T-helper 2 cell treated with Interferon-gamma antibody and Interleukin-4, amounts not matched to agents 5 μg/mL and 100 μg/mL, for 36 hours (primary cell): Measurements from ENCODE around the gene ZBTB7B.

Source experiments
- DNase-seq: peaks from one replicate; pipeline ENCODE4 v3.0.0; 2021; ENCODE audit warnings: low spot score
- H3K27ac Mint-ChIP-seq: one replicate; pipeline ENCODE4 v1.8.0; 2021; ENCODE audit warnings: mild to moderate bottlenecking, mixed read lengths
- H3K27me3 Mint-ChIP-seq: one replicate; pipeline ENCODE4 v1.8.0; 2021; ENCODE audit warnings: low read depth, mixed read lengths
- H3K36me3 Mint-ChIP-seq: one replicate; pipeline ENCODE4 v1.8.0; 2021; ENCODE audit warnings: low read depth, mixed read lengths
- H3K4me1 Mint-ChIP-seq: one replicate; pipeline ENCODE4 v1.8.0; 2021; ENCODE audit warnings: low read depth, mixed read lengths
- H3K4me3 Mint-ChIP-seq: one replicate; pipeline ENCODE4 v1.8.0; 2022; ENCODE audit warnings: mild to moderate bottlenecking, moderate library complexity, mixed read lengths
- H3K9me3 Mint-ChIP-seq: one replicate; pipeline ENCODE4 v1.8.0; 2021; ENCODE audit warnings: mixed read lengths

ZBTB7B gene

DNA sequence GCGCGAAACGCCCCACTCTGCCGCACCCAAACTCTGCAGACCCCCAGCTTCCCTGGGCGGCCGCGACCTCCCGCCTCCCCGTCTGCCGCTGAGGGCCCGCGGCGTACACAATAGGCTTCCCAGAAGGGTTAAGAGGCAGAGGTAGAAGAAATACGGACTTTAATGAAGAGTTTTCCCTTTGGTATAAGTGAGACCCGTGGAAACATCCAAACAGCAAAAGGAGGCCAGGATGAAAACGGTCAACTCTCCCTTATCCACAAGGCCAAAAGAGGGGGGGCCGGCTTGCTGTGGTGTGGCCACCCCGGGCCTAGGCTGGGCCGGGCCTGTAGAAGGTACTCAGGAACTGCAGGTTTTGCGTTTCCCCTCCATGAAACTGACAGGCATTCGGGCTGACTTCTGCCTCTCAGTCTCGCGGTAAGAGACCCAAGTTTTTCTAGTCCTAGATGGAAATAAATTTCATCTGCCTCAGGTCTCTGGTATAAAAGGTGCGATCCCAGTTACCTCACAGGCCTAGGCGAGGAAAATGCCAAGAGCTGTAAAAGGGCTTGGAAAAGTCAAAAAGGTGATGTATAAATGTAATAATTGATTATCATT, 40.3 kb upstream of the ZBTB7B start:
- Mint-ChIP-seq H3K27ac (peak overlapping the region; percentile 83), H3K4me1 (peaks cover 19% of the 10 kb centered on the region), H3K27me3 (no peaks in the 10 kb centered on the region), H3K9me3 (no peaks in the 10 kb centered on the region), H3K36me3 (peaks cover 49% of the 10 kb centered on the region), H3K4me3 (peak overlapping the region; percentile 84)
- DNase-seq, result no peak

DNA sequence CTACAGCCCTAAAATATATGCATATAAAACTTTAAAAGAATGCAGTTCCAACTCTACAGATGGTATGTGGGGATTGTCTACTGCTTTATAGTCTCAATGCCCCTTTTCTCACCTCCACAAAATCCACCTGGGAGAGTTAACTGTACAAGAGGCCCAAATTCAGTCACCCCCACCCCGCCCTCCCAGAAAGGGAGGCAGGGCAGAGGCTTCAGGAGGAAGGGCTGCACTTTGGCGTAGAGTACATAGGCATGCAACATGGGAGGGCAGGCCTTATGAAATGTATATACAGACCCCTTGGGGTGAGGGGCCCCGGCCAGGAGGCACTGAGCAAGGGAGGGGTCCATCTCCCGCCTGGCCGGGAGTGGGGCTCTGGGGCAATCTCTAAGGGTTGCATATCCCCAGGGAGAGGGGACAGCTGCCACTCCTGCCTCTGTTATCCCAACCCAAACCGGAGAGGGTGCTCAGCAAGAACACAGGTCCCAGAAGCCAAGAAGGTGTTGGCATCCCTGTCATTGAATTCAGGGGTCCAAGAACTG, 39.7 kb upstream of the ZBTB7B start:
- Mint-ChIP-seq H3K27ac (no peak overlapping the region), H3K9me3 (no peaks in the 10 kb centered on the region), H3K4me3 (peak overlapping the region; percentile 84), H3K36me3 (peaks cover 51% of the 10 kb centered on the region), H3K27me3 (no peaks in the 10 kb centered on the region), H3K4me1 (peaks cover 20% of the 10 kb centered on the region)
- DNase-seq, result no peak

DNA sequence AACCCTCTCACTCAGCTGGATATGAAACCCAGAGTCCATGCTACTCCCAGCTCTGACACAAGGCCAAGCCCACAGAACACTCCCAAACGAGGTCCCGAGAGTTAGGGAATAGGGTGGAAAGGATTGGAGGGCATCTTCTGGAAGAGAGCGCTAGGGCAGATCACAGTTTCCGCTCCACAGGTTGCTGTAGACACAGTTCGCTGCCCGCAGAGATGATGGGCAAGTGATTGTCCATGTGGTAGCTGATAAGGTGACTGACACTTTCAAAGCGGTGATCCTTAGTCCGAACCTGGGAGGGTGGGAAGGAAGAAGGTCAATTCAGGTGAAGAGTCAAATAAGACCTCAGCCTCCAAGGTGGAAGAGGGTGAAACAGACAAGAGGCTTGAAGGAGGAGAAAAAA, 39.0 kb upstream of the ZBTB7B start:
- Mint-ChIP-seq H3K9me3 (no peaks in the 10 kb centered on the region), H3K27me3 (no peaks in the 10 kb centered on the region), H3K27ac (peak overlapping the region; percentile 6), H3K4me3 (no peak overlapping the region), H3K4me1 (peaks cover 24% of the 10 kb centered on the region), H3K36me3 (peaks cover 53% of the 10 kb centered on the region)
- no peak for DNase-seq

DNA sequence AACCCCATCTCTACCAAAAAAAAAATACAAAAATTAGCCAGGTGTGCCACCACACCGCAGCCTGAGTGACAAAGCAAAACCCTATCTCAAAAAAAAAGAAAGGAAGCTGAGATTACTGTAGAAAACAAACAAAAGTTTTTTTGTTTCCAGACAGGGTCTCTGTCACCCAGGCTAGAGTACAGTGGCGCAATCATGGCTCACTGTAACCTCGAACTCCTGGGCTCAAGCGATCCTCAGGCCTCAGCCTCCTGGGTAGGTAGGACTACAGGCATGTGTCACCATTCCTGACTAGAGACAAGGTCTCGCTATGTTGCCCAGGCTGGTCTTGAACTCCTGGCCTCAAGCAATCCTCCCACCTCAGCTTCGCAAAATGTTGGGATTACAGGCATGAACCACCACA, 38.2 kb upstream of the ZBTB7B start:
- Mint-ChIP-seq H3K27me3 (no peaks in the 10 kb centered on the region), H3K4me3 (no peak overlapping the region), H3K36me3 (peaks cover 60% of the 10 kb centered on the region), H3K9me3 (no peaks in the 10 kb centered on the region), H3K27ac (no peak overlapping the region), H3K4me1 (peaks cover 25% of the 10 kb centered on the region)
- no peak for DNase-seq

DNA sequence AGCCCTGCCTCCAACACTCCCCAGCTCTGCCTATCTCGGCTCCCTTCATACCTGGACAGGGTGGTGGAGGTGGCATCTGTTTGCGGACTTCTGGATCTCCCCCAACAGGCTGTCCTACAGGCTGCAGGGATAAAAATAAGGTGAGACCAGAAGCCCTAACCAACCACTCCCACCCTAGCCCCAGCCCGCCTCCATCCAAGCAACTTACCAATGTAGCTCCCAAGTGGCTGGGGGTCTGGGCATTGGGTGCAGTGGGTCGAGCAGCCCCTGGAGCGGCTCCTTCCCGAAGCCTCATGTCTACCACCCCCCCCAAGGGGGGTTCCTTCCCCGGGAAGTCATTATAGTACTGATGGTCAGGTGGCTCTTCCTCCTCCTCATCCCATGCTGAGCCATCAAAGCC, 36.5 kb upstream of the ZBTB7B start:
- H3K9me3 Mint-ChIP-seq, result no peaks in the 10 kb centered on the region
- no peak overlapping the region for H3K27ac Mint-ChIP-seq
- no peak for DNase-seq
- peaks cover 56% of the 10 kb centered on the region for H3K36me3 Mint-ChIP-seq
- H3K4me3 Mint-ChIP-seq, result no peak overlapping the region
- peaks cover 24% of the 10 kb centered on the region for H3K4me1 Mint-ChIP-seq
- no peaks in the 10 kb centered on the region for H3K27me3 Mint-ChIP-seq

DNA sequence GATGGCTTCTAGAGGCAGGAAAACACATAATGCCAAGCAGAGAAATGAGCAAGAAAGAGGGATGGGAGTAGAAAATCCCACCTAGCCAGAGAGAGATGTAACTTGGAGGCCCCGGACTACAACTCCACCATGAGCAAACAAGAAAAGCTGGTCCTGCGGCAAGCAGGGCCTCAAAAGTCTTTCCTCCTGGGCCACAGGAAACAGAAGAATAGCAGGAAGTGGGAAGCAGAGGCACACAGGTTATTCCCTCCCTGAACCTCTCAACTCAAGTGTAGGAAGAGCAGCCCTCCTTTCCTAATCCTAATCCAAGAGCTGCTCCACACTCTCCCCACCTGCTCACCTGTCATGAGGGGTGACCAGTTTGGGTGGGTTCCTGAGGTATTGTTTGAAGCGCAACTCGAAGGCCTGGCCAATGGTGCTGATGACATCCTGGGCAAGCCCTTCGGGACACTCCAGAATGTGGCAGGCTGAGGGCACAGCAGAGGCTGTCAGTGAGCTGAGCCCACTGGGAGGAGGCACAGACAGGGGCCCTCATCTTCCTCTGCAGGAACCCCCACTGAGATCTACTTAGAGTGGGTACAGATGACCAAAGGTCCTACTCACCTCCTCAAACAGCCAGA, 35.2 kb upstream of the ZBTB7B start:
- Mint-ChIP-seq H3K4me1 (peaks cover 32% of the 10 kb centered on the region), H3K27me3 (no peaks in the 10 kb centered on the region), H3K4me3 (no peak overlapping the region), H3K36me3 (peaks cover 59% of the 10 kb centered on the region), H3K27ac (no peak overlapping the region), H3K9me3 (no peaks in the 10 kb centered on the region)
- no peak for DNase-seq

DNA sequence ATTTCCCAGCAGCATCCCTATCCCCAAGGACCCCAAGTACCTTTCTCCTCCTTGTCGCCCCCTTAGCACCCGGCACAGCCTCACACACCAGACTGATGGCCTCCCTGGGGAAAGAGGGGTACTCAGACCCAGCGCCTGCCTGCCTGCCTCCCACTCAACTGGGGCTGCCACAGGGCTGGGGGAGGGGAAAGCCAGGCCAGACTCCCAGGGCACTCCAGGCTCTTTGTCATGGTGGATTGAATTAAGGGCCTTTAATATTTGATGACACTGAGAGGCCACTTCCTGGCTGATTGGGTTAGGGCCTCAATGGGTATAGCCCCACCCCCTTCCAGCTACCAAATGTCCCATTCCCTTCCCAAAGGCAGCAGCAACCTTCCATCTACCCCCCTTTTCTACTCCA, 33.9 kb upstream of the ZBTB7B start:
- H3K4me1 Mint-ChIP-seq, result peaks cover 31% of the 10 kb centered on the region
- H3K36me3 Mint-ChIP-seq, result peaks cover 49% of the 10 kb centered on the region
- peak overlapping the region; percentile 13 for H3K27ac Mint-ChIP-seq
- no peak for DNase-seq
- H3K9me3 Mint-ChIP-seq, result no peaks in the 10 kb centered on the region
- no peaks in the 10 kb centered on the region for H3K27me3 Mint-ChIP-seq
- no peak overlapping the region for H3K4me3 Mint-ChIP-seq

DNA sequence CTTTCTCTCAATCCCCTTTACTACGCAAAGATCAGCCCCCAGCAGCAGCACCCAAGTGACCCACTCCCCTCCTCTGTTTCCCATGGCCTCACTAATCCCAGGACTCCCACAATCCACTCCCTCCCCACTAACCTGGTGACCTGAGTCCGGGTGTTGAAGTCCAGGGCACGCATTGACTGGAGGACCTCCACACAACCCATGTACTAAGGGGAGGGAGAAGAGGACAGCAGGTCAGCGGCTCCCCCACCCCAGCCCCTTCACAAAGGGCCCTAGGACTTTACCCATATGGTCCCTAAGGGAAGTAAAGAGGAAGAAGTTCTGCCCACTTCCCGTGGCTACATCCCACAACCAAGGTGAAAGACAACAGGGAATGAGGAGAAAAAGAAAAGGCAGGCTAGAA, 33.4 kb upstream of the ZBTB7B start:
- Mint-ChIP-seq H3K27ac (peak overlapping the region; percentile 13), H3K4me1 (peaks cover 28% of the 10 kb centered on the region), H3K9me3 (no peaks in the 10 kb centered on the region), H3K27me3 (no peaks in the 10 kb centered on the region), H3K36me3 (peaks cover 46% of the 10 kb centered on the region), H3K4me3 (peak overlapping the region; percentile 33)
- DNase-seq, result no peak

DNA sequence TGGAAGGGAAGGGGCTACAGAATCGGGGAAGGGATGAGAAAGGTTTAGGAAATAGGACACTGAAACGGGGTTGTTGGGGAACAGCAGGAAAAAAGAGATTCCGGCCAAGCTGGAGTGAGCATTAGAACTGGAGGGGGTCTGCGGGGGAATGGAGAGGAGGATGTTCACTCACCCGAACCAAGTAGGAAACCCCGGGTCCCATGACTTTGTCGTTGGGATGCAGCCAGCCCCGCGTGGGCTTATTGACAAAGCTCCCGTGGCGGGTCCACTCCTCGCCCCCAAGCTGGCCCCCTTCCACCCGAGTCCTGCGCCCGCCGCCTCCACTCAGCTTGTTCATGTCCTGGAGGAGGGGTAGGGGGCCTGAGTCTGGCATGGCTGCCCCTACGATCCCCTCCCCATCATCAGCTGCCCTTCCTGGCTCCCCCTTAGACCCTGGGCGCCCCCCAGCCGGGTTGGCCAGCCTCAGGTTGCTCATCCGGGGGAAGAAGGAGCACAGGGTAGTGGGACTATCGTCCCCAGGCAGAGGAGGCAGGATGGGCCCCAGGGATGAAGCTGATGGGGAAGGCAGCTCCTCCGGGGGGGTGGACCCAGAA, 32.6 kb upstream of the ZBTB7B start:
- Mint-ChIP-seq H3K4me1 (peaks cover 28% of the 10 kb centered on the region), H3K27me3 (no peaks in the 10 kb centered on the region), H3K27ac (no peak overlapping the region), H3K9me3 (no peaks in the 10 kb centered on the region), H3K4me3 (peak overlapping the region; percentile 33), H3K36me3 (peaks cover 44% of the 10 kb centered on the region)
- DNase-seq, result no peak

DNA sequence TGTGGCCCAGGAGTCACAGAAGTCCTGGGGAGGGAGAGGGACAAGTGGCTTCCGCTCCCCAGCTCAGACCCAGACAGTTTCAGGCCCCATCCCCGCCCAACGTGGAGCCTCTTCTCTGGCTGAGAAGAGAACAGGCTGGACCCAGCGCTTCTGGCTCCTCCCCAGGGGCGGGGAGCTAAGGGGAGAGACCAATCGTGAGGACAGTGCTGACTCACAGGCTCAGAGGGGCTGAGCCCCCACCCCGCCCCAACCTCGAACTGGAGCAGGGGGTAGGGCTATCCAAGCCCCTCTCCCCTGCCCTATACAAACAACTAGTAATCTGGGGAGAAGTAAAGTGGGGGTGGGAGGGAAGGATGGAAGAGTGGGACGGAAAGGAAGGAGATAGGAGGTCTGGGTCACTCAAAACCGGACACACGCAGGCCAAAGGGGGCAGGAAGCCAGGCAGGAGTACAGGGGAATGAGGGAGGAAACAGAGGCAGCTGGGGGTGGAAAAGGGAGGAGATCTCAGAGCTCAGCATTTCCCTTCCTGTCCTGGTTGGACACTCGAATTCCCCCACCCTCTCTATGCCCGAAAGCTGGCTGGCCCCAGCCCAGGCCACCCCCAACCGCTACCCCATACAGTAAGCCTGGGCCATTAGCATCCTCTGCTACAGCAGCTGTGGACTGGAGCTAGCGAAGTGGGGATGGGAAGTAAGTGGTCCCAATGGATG, 31.8 kb upstream of the ZBTB7B start, which contains the start of gene SHC1:
SHC1 (minus strand) TSS at position 117 of the 710 bp plus-strand sequence. CDS start 221 bp downstream, outside the sequence.
- H3K36me3 Mint-ChIP-seq, result peaks cover 37% of the 10 kb centered on the region

DNA sequence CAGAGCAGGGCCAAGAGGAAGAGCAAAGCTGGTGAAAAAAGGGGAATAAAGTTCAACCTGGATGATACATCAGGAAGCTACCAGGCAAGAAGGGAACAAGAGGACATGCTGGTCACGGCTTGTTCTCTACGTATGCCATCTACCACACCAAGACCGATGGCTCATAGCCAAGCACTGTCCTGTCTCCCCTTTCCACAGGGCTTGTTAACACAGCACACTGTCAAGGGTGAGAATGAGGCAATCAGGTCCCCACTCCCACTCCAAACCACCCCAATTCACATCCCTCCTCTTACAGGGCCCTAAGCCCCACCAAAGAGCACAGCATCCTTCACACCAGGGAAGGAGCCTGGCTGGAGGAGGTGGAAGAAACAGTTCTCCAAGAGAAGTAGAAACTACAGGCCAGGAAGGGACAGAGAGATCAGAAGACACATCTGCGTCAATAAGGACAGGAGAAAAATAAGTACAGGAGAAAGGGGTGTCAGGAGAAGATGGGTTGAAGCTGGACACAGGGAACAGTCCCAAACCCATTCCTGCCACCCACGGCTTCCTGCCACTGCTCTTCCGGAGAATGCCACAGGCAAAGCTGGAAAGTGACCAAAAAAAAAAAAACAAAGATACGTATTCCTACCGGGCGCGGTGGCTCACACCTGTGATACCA, 31.1 kb upstream of the ZBTB7B start:
- peaks cover 35% of the 10 kb centered on the region for H3K36me3 Mint-ChIP-seq
- H3K4me3 Mint-ChIP-seq, result peak overlapping the region; percentile 39
- no peaks in the 10 kb centered on the region for H3K9me3 Mint-ChIP-seq
- no peak for DNase-seq
- no peaks in the 10 kb centered on the region for H3K27me3 Mint-ChIP-seq
- peak overlapping the region; percentile 59 for H3K27ac Mint-ChIP-seq
- peaks cover 31% of the 10 kb centered on the region for H3K4me1 Mint-ChIP-seq

More for the DNA sequence above, 31.8 kb upstream of the ZBTB7B start, which contains the start of gene SHC1:
- Mint-ChIP-seq H3K27me3 (no peaks in the 10 kb centered on the region), H3K27ac (peak within 1 kb of the TSS; percentile 59), H3K4me1 (peaks cover 28% of the 10 kb centered on the region), H3K4me3 (peak within 1 kb of the TSS; percentile 39), H3K9me3 (no peaks in the 10 kb centered on the region)
- DNase-seq, result peak; percentile 47

DNA sequence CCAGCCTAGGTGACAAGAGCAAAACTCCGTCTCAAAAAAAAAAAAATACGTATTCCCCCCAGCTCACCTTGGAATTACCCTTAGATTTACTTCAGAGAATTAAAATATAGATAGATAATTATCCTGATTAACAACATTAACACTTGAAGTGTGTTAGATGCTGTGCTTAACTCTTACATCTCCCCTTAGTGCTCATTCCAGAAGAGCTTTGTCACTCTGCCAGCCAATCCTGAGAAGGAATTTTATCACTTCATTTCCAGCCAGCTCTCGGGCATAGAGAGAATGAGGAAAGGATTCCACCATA, 30.4 kb upstream of the ZBTB7B start:
- Mint-ChIP-seq H3K9me3 (no peaks in the 10 kb centered on the region), H3K4me3 (no peak overlapping the region), H3K4me1 (peaks cover 34% of the 10 kb centered on the region)

DNA sequence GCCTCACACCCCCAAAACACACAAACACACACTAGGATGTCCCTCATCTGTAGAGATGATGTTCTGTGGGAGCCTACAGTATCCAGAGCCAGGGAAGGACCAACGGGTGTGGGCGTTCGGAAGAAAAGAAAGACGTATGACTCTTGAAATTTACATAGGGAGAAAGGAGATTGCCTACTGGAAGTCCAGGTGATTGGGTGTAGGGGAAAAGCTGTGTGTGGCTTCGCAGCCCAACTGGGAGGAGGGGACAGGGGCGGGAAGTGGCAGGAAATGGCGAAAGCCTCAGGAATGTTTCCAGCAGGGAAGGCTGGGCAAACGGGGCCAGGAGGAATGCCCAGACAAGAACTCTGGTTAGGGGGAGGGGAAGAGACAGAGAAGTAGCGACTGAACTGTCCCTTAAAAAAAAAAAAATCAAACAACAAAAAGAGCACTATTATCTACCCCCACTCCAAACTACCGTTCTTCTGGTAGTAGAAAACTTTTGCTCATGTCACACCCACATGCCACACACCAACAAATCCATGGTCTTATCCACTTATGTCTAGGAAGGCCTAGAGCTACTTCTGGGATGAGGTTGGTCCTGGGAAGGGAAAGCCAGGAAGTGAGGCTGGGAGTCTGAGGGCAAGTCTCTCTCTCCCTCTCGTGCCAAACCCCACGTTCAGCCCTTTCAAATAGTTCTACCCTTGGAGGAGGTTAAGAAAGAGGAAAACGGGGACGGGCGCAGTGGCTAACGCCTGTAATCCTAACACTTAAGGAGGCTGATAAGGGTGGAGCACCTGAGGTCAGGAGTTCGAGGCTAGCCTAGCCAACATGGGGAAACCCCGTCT, 29.9 kb upstream of the ZBTB7B start:
- no peak for DNase-seq
- no peak overlapping the region for H3K4me3 Mint-ChIP-seq
- H3K27me3 Mint-ChIP-seq, result no peaks in the 10 kb centered on the region
- H3K27ac Mint-ChIP-seq, result peak overlapping the region; percentile 78
- peaks cover 38% of the 10 kb centered on the region for H3K4me1 Mint-ChIP-seq
- peaks cover 26% of the 10 kb centered on the region for H3K36me3 Mint-ChIP-seq
- H3K9me3 Mint-ChIP-seq, result no peaks in the 10 kb centered on the region

More for the DNA sequence above, 30.4 kb upstream of the ZBTB7B start:
- Mint-ChIP-seq H3K27ac (peak overlapping the region; percentile 78), H3K27me3 (no peaks in the 10 kb centered on the region), H3K36me3 (peaks cover 28% of the 10 kb centered on the region)
- no peak for DNase-seq
